H1 (cell line): ENCODE results near the gene BRD1.

ENCODE experiments used
- EZH2 ChIP-seq: fragments of 200-600 bp; sonication (generic); IDR thresholded peaks from 2 replicates; pipeline ENCODE4 v1.7.1; 2012; ENCODE audit warnings: low read depth, mild to moderate bottlenecking, moderate library complexity, low read length, inconsistent platforms; ENCODE audit not compliant: severe bottlenecking
- RNF2 ChIP-seq: fragments of 200-900, 300-1000 bp; sonication (generic); IDR thresholded peaks from 2 replicates; pipeline ENCODE4 v1.7.1; 2016; ENCODE audit warnings: borderline replicate concordance, low read depth, mild to moderate bottlenecking, antibody characterized with exemption, low read length; ENCODE audit not compliant: poor library complexity, severe bottlenecking; ENCODE audit errors: missing control alignments
- TAF7 ChIP-seq: optimal IDR thresholded peaks from 2 replicates; pipeline ENCODE3; 2011; ENCODE audit warnings: low read depth, mild to moderate bottlenecking, inconsistent platforms, low read length, moderate library complexity, borderline replicate concordance
- YY1 ChIP-seq: IDR thresholded peaks from 2 replicates; pipeline ENCODE4 v1.6.1; 2011; ENCODE audit warnings: low read depth, mild to moderate bottlenecking, low read length
- ZNF274 ChIP-seq: IDR thresholded peaks from 2 replicates; pipeline ENCODE4 v1.7.0; 2012; ENCODE audit warnings: low read length, borderline replicate concordance; ENCODE audit errors: extremely low read depth
- TF ChIP-seq, protein P1 (sequence below), 3 experiments: IDR thresholded peaks; 1 replicate in 2 of 3; 2 replicates in 1 of 3; pipeline versions ENCODE4 v1.5.1 to v1.6.1; 2011; ENCODE audit warnings: low read length in 3 of 3, mild to moderate bottlenecking in 3 of 3, inconsistent platforms in 2 of 3, low read depth in 1 of 3, moderate library complexity in 1 of 3; ENCODE audit not compliant: insufficient read depth in 1 of 3; ENCODE audit errors: control extremely low read depth in 1 of 3
- TF ChIP-seq, protein P2 (sequence below): IDR thresholded peaks from 2 replicates; pipeline ENCODE4 v1.6.1; 2011; ENCODE audit warnings: low read length, improper control_type of control experiment

DNA sequence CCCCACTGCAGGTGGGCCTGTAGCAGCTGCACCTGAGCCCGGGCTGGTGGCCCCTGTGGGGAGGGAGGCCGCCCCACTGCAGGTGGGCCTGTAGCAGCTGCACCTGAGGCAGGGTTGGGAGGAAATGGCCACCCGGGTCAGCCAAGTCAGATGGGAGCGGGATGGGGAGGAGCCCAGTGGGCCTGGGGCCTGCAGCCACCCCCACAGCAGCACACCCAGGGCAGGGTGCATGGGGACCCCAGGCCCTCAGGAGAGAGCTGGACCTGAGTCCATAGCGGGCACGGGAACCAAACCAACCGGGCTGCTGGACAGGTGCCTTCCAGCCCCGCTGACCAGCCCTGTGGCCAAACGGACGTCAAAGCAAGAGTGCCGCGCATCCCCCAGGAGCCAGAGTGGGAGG lies 61.7 kb downstream of the BRD1 start:
- TF ChIP-seq, protein P1, sequence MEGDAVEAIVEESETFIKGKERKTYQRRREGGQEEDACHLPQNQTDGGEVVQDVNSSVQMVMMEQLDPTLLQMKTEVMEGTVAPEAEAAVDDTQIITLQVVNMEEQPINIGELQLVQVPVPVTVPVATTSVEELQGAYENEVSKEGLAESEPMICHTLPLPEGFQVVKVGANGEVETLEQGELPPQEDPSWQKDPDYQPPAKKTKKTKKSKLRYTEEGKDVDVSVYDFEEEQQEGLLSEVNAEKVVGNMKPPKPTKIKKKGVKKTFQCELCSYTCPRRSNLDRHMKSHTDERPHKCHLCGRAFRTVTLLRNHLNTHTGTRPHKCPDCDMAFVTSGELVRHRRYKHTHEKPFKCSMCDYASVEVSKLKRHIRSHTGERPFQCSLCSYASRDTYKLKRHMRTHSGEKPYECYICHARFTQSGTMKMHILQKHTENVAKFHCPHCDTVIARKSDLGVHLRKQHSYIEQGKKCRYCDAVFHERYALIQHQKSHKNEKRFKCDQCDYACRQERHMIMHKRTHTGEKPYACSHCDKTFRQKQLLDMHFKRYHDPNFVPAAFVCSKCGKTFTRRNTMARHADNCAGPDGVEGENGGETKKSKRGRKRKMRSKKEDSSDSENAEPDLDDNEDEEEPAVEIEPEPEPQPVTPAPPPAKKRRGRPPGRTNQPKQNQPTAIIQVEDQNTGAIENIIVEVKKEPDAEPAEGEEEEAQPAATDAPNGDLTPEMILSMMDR (IDR thresholded peaks at IDR 0.05; ENCODE audit: control extremely low read depth in 1 of 3, insufficient read depth in 1 of 3, low read depth in 1 of 3, low read length in 3 of 3): no peak
- TF ChIP-seq, protein P2, sequence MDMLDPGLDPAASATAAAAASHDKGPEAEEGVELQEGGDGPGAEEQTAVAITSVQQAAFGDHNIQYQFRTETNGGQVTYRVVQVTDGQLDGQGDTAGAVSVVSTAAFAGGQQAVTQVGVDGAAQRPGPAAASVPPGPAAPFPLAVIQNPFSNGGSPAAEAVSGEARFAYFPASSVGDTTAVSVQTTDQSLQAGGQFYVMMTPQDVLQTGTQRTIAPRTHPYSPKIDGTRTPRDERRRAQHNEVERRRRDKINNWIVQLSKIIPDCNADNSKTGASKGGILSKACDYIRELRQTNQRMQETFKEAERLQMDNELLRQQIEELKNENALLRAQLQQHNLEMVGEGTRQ: no peak
- TF ChIP-seq ZNF274 (no peak), EZH2 (no peak), YY1 (no peak), RNF2 (no peak), TAF7 (no peak)
